ENCODE results near the gene WDR33. TPM values are rescaled to one million over a fixed set of nuclear protein-coding genes. Genes with fewer than 3 reads are reported as not detected.

WDR33 gene
- total and polyA plus RNA-seq, 2 donors (not counting 3 experiments of a cell fraction or from before 2014, with no cell fraction given), result 16.4 to 52.5 TPM

DNA sequence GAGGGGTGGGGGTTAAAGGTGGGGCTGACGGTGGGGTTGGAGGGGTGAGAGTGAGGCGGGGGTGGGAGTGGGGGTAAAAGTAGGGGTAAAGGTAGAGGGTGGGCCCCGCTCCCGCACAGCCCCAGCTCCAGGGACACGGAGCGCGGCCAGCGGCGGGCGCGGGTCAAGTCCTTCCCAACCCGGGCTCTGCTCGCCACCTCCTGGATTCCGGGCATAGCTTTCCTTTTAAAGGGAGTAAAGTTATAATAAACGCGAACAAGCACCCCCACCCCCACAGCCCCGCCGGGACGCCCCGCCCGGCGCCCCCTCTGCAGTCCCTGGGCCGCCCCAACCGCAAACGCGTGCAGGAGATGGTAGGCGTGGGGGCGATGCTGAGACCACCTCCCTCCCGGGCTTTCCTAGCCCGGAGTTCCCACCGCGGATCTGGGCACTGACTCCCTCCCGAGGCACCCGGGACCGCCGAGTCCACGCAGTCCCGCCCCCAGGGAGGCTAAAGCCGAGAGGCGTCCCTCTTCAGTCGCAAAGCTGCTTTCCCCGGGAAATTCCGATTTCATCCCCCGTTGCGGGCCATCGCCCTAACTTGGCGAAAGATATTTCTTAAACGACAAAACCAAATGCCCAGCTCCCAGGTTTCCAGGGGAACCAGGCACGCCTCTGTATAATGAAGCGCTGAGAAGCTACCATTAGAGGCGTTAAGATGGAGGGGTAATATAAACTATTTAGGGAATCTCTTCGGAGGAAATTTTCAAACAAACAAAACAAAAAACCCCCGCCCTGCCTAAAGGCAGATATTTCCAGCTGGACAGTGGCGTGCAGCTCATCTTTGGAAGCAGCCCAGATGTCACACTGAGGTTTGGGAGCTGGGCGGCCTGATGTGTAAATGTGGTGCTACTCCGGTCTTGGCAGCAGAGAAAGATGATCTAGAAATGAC, 135.4 kb downstream of the WDR33 start, which contains the start of gene LIMS2:
Gene LIMS2 (minus strand): TSS at position 200 of the 931 bp plus-strand sequence. CDS start 506 bp downstream, outside the sequence.
- Histone ChIP-seq H3K4me1 (ENCODE audit: control insufficient read depth, extremely low read depth, insufficient read depth, low read length) (peaks cover 18% of the 10 kb centered on the region), H3K36me3 (ENCODE audit: control insufficient read depth in 2 of 2, extremely low read depth in 1 of 2, insufficient read depth in 2 of 2, low read length in 2 of 2) (no peaks in the 10 kb centered on the region), H2AFZ (ENCODE audit: low read depth, low read length) (peak within 1 kb of the TSS; percentile 77), H4K20me1 (replicated peaks; ENCODE audit: control insufficient read depth, extremely low read depth, insufficient read depth, low read length) (no peaks in the 10 kb centered on the region), H3K9me1 (replicated peaks; ENCODE audit: control insufficient read depth, extremely low read depth, insufficient read depth, low read length) (no peaks in the 10 kb centered on the region), H3K27ac (ENCODE audit: insufficient read depth, low read depth, low read length) (no peak within 1 kb of the TSS), H3K4me2 (ENCODE audit: insufficient read depth, low read length) (peak within 1 kb of the TSS; percentile 81), H3K9me3 (replicated peaks; ENCODE audit: control insufficient read depth, insufficient read depth, low read length) (no peaks in the 10 kb centered on the region), H3K4me3 (replicated peaks in 1 of 3; ENCODE audit: insufficient read depth in 1 of 3, low read depth in 1 of 3, low read length in 3 of 3) (peak within 1 kb of the TSS; percentile 48 to 58 (median 58)), H3K27me3 (ENCODE audit: control insufficient read depth in 2 of 2, insufficient read depth in 2 of 2, low read length in 2 of 2) (no peaks in the 10 kb centered on the region), H3K79me2 (ENCODE audit: control insufficient read depth, insufficient read depth, low read length) (no peaks in the 10 kb centered on the region), H3K9ac (replicated peaks; ENCODE audit: extremely low read depth, insufficient read depth, low read length) (peak within 1 kb of the TSS; percentile 2)
- POLR2A ChIA-PET, result interaction anchor here (0.6 to 1.2 kb wide), 3 partner anchors 22 to 26 kb away, joined by 3 read pairs; partner anchors contain the start of gene SFT2D3
- DNase-seq (ENCODE audit: low read depth, low spot score) (peak; percentile 36), FAIRE-seq (peak; percentile 63)
- intact Hi-C loops (cut with micrococcal nuclease) (loop anchor here (1.0 to 2.0 kb wide), 5 partner anchors 17 to 84 kb away; partner anchors contain the start of gene SFT2D3), dilution Hi-C loops (cut with MboI; ENCODE audit: extremely low pct_ligation_motif_present, low sequenced_read_pairs) (no loop called here)
- CTCF ChIA-PET, result interaction anchor here (0.6 to 5.7 kb wide), 23 partner anchors 10 to 351 kb away, joined by 3 to 151 read pairs (median 6); partner anchors contain the start of gene IWS1
- TF ChIP-seq MYC (IDR thresholded peaks at IDR 0.05; ENCODE audit: low read depth, low read length) (no peak), POLR2A (IDR thresholded peaks at IDR 0.05; ENCODE audit: low read depth, low read length) (no peak), EZH2 (IDR thresholded peaks at IDR 0.05; ENCODE audit: borderline replicate concordance, low read depth, low read length, severe bottlenecking) (peak; percentile 35)
- TF ChIP-seq, protein P1, sequence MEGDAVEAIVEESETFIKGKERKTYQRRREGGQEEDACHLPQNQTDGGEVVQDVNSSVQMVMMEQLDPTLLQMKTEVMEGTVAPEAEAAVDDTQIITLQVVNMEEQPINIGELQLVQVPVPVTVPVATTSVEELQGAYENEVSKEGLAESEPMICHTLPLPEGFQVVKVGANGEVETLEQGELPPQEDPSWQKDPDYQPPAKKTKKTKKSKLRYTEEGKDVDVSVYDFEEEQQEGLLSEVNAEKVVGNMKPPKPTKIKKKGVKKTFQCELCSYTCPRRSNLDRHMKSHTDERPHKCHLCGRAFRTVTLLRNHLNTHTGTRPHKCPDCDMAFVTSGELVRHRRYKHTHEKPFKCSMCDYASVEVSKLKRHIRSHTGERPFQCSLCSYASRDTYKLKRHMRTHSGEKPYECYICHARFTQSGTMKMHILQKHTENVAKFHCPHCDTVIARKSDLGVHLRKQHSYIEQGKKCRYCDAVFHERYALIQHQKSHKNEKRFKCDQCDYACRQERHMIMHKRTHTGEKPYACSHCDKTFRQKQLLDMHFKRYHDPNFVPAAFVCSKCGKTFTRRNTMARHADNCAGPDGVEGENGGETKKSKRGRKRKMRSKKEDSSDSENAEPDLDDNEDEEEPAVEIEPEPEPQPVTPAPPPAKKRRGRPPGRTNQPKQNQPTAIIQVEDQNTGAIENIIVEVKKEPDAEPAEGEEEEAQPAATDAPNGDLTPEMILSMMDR (IDR thresholded peaks at IDR 0.05; ENCODE audit: extremely low read depth in 1 of 2, insufficient read depth in 1 of 2, low read depth in 1 of 2, low read length in 2 of 2), result peak in 1 of 2 donors; percentile 37
- BruUV-seq (replicated peaks), result no TSS peak

All from endothelial cell of umbilical vein (primary cell).